ENCODE data around the gene C9orf85. TPM values are rescaled to one million over a fixed set of nuclear protein-coding genes. Genes with fewer than 3 reads are reported as not detected.

The C9orf85 gene
- total RNA-seq, 1 experiment from 2014 or later, result 14.4 TPM

DNA sequence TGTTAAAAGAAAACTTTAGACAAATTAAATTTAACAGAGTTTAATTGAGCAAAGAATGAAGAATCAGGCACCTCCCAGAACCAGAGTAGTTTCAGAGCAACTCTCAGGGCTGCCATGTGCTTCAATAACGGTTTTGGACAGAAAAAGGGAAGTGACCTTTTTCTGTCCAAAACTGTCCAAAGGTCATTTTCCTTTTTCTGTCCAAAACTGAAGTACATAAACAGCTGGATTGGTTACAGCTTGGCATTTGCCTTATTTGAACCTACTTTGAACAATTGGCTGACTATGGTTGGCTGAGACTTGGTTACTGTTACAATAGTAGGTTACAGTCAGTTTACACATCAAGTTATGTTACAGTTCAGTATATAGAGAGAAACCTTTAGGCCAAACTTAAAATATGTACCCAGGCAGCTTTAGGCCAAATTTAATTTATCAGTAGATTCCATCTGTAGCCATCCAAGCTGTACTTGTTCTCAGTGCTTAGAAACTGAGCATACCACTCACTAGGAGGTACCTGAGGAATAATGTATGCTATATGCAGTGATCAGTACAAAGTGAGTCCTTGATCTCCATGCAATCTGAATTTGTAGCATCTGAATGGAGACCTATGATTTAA, 44.0 kb downstream of the C9orf85 start:
- Mint-ChIP-seq H3K27ac (no peak overlapping the region), H3K27me3 (ENCODE audit: low read depth) (no peaks in the 10 kb centered on the region; the same call in 1 of the 2 replicates), H3K4me3 (no peak overlapping the region), H3K9me3 (no peaks in the 10 kb centered on the region), H3K36me3 (ENCODE audit: insufficient read depth in 1 of 3, low read depth in 3 of 3) (peaks cover 0 to 17% (median 2%) of the 10 kb centered on the region in 3 experiments; a peak in 3 of 7 replicates), H3K4me1 (peaks cover 56 to 58% of the 10 kb centered on the region in 2 experiments)
- Histone ChIP-seq H4K91ac (ENCODE audit: insufficient read length, low read depth, low read length) (no peak overlapping the region), H2AFZ (ENCODE audit: low read length) (no peak overlapping the region), H3K23me2 (ENCODE audit: insufficient read length, low read depth, low read length, poor library complexity, severe bottlenecking) (no peaks in the 10 kb centered on the region), H2BK20ac (ENCODE audit: low read depth, low read length, poor library complexity, severe bottlenecking) (no peak overlapping the region), H3K56ac (ENCODE audit: insufficient read length, low read depth, low read length) (no peak overlapping the region), H3K27me3 (ENCODE audit: insufficient read depth, low read length) (no peaks in the 10 kb centered on the region), H3K9me3 (ENCODE audit: control insufficient read depth, low read depth, low read length) (no peaks in the 10 kb centered on the region), H3K18ac (ENCODE audit: insufficient read length, low read depth, low read length) (no peak overlapping the region), H2BK120ac (ENCODE audit: low read depth, low read length, poor library complexity, severe bottlenecking) (no peak overlapping the region), H3T11ph (ENCODE audit: low read length) (no peak overlapping the region), H3K14ac (ENCODE audit: insufficient read depth, low read length) (no peak overlapping the region), H3K9ac (ENCODE audit: extremely low read depth, insufficient read length, low read length) (no peak overlapping the region), H4K20me1 (ENCODE audit: control insufficient read depth, insufficient read depth, insufficient read length) (no peaks in the 10 kb centered on the region), H3K79me2 (ENCODE audit: insufficient read depth, low read length) (no peaks in the 10 kb centered on the region; the same call in 1 of the 2 replicates), H2BK12ac (ENCODE audit: insufficient read length, low read depth, low read length) (no peak overlapping the region), H4K5ac (ENCODE audit: insufficient read length, low read depth, low read length) (no peak overlapping the region), H4K8ac (replicated peaks; ENCODE audit: insufficient read length, low read depth, low read length) (no peak overlapping the region), H3K79me1 (ENCODE audit: insufficient read depth, low read depth, low read length, poor library complexity, severe bottlenecking) (peaks cover 4% of the 10 kb centered on the region), H3K23ac (ENCODE audit: insufficient read length, low read depth, low read length) (no peak overlapping the region), H3K4ac (ENCODE audit: low read depth, low read length) (no peak overlapping the region), H2BK15ac (ENCODE audit: low read depth, low read length) (no peak overlapping the region), H2AK5ac (ENCODE audit: insufficient read length, low read length) (no peak overlapping the region), H2BK5ac (ENCODE audit: insufficient read length, low read length) (no peak overlapping the region), H3K27ac (ENCODE audit: insufficient read length, low read depth, low read length) (no peak overlapping the region), H3K4me1 (ENCODE audit: insufficient read depth, low read length) (peaks cover 13% of the 10 kb centered on the region), H3K4me2 (ENCODE audit: insufficient read depth, insufficient read length, low read length) (no peak overlapping the region)
- no peak for DNase-seq
- TF ChIP-seq, protein P1, sequence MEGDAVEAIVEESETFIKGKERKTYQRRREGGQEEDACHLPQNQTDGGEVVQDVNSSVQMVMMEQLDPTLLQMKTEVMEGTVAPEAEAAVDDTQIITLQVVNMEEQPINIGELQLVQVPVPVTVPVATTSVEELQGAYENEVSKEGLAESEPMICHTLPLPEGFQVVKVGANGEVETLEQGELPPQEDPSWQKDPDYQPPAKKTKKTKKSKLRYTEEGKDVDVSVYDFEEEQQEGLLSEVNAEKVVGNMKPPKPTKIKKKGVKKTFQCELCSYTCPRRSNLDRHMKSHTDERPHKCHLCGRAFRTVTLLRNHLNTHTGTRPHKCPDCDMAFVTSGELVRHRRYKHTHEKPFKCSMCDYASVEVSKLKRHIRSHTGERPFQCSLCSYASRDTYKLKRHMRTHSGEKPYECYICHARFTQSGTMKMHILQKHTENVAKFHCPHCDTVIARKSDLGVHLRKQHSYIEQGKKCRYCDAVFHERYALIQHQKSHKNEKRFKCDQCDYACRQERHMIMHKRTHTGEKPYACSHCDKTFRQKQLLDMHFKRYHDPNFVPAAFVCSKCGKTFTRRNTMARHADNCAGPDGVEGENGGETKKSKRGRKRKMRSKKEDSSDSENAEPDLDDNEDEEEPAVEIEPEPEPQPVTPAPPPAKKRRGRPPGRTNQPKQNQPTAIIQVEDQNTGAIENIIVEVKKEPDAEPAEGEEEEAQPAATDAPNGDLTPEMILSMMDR (conservative IDR thresholded peaks at IDR 0.05), result no peak
- no CpG with 5 or more reads among the region's 1 CpG for WGBS (ENCODE audit: extremely low coverage, insufficient read length, low lambda C conversion rate)

Data from H9 (cell line).